ENCODE results near the gene GRIN1.

Gene GRIN1

GRCh38 chr9:137166380-137167229 is 27.7 kb downstream of the GRIN1 start:
- DNase-seq = no peak

GRCh38 chr9:137167277-137167746 is 28.4 kb downstream of the GRIN1 start:
- no peak for DNase-seq

GRCh38 chr9:137167747-137168572 is 29.0 kb downstream of the GRIN1 start:
- DNase-seq = no peak

- DNase-seq = no peak
Observed at GRCh38 chr9:137168573-137168903, 29.6 kb downstream of the GRIN1 start.

- DNase-seq = no peak
Observed at GRCh38 chr9:137168904-137169856, 30.2 kb downstream of the GRIN1 start.

GRCh38 chr9:137169896-137170358 is 31.0 kb downstream of the GRIN1 start, which contains the start of gene LRRC26:
LRRC26 (minus strand) TSS chr9:137170051; CDS start chr9:137169943, 108 bp downstream.
- DNase-seq = no peak

GRCh38 chr9:137170486-137171148 is 31.7 kb downstream of the GRIN1 start:
- DNase-seq = no peak

- no peak for DNase-seq
Observed at GRCh38 chr9:137171149-137171900, 32.4 kb downstream of the GRIN1 start.

GRCh38 chr9:137172901-137173795 is 34.2 kb downstream of the GRIN1 start:
- DNase-seq = no peak

- no peak for DNase-seq
Observed at GRCh38 chr9:137173796-137174664, 35.1 kb downstream of the GRIN1 start.

- DNase-seq = no peak
Observed at GRCh38 chr9:137174722-137175293, 35.9 kb downstream of the GRIN1 start.

- DNase-seq = no peak
Observed at GRCh38 chr9:137175345-137175961, 36.5 kb downstream of the GRIN1 start.

GRCh38 chr9:137176302-137177182 is 37.6 kb downstream of the GRIN1 start:
- DNase-seq = no peak

GRCh38 chr9:137178201-137178938 is 39.4 kb downstream of the GRIN1 start:
- no peak for DNase-seq

- no peak for DNase-seq
Observed at GRCh38 chr9:137178939-137179630, 40.1 kb downstream of the GRIN1 start.

GRCh38 chr9:137179761-137180160 is 40.8 kb downstream of the GRIN1 start:
- DNase-seq = no peak

Data from activated CD8-positive, alpha-beta memory T cell treated with anti-CD3 and anti-CD28 coated beads, Interleukin-2, amount 50 U/mL, for 48 hours (primary cell).